Umbilical cord (tissue), 2 donors: ENCODE data around the gene SPON2. TPM values are rescaled to one million over a fixed set of nuclear protein-coding genes. Genes with fewer than 3 reads are reported as not detected.
A peak's percentile ranks its signal among the peaks of the same experiment; 100 is the strongest.
"Not testable (repeated sequence)": the region's sequence is repeated elsewhere in the genome, so short reads cannot be mapped to it uniquely, and the experiment has no call there.

ENCODE experiments used
- DNase-seq: peaks from one replicate; pipeline ENCODE4 v3.0.0-alpha.2; 2015; ENCODE audit warnings: low spot score
- total RNA-seq: library from RNA; depleted of rRNA; stranded (reverse); fragments of >200 nt; gene quantifications from one replicate; pipeline ENCODE4 v1.2.3, GENCODE V29; 2014; ENCODE audit warnings: low replicate concordance; ENCODE audit not compliant: insufficient read depth

Gene SPON2
- total RNA-seq, 1 donor from 2014 or later: 84.3 TPM

GRCh38 chr4:1152290-1152689 is 20.1 kb downstream of the SPON2 start:
- no peak for DNase-seq

- no peak for DNase-seq
These were observed 20.8 kb downstream of the SPON2 start for GRCh38 chr4:1151541-1151940.

- no peak for DNase-seq
These were observed 21.5 kb downstream of the SPON2 start for GRCh38 chr4:1150875-1151274.

- DNase-seq: no peak
These were observed 32.5 kb downstream of the SPON2 start for GRCh38 chr4:1139860-1140259.

GRCh38 chr4:1137850-1138249 is 34.5 kb downstream of the SPON2 start:
- no peak for DNase-seq

GRCh38 chr4:1137063-1137776 is 35.2 kb downstream of the SPON2 start:
- no peak for DNase-seq

GRCh38 chr4:1136048-1136447 is 36.3 kb downstream of the SPON2 start:
- DNase-seq: peak; percentile 27

GRCh38 chr4:1133033-1133432 is 39.4 kb downstream of the SPON2 start:
- no peak for DNase-seq

- DNase-seq: peak; percentile 91
These were observed 41.8 kb downstream of the SPON2 start for GRCh38 chr4:1130316-1131186.

- DNase-seq: peak; percentile 38
These were observed 45.9 kb downstream of the SPON2 start for GRCh38 chr4:1126506-1126905.

GRCh38 chr4:1125466-1125865 is 46.9 kb downstream of the SPON2 start:
- DNase-seq: not testable (repeated sequence)

- no peak for DNase-seq
These were observed 47.6 kb downstream of the SPON2 start for GRCh38 chr4:1124818-1125217.

GRCh38 chr4:1122505-1122904 is 49.9 kb downstream of the SPON2 start:
- DNase-seq: no peak

Other genes with a start within 250 kb of the SPON2 start
- 51.5 TPM for gene GAK, start 240.3 kb downstream of the SPON2 start, total RNA-seq
- gene TMEM175, start 240.1 kb downstream of the SPON2 start, total RNA-seq: 39.7 TPM
- 5.3 TPM for gene DGKQ, start 199.0 kb downstream of the SPON2 start, total RNA-seq
- 3.4 TPM for gene IDUA, start 185.5 kb downstream of the SPON2 start, total RNA-seq
- gene SLC26A1, start 179.2 kb downstream of the SPON2 start, total RNA-seq: not detected
- gene FGFRL1, start 161.0 kb downstream of the SPON2 start, total RNA-seq: 16.4 TPM
- gene RNF212, start 59.0 kb downstream of the SPON2 start, total RNA-seq: 9.1 TPM
- gene CTBP1, start 76.5 kb upstream of the SPON2 start, total RNA-seq: 193 TPM
- gene MAEA, start 117.3 kb upstream of the SPON2 start, total RNA-seq: 29.6 TPM
- gene UVSSA, start 174.6 kb upstream of the SPON2 start, total RNA-seq: 7.5 TPM
- gene NKX1-1, start 233.9 kb upstream of the SPON2 start, total RNA-seq: 1.9 TPM